IPS-NIHi7 (cell line): ENCODE measurements around the gene UBE2F.
A peak's percentile ranks its signal among the peaks of the same experiment; 100 is the strongest.
"Not testable (repeated sequence)": the region's sequence is repeated elsewhere in the genome, so short reads cannot be mapped to it uniquely, and the experiment has no call there.

Experiments
- DNase-seq: peaks from one replicate; pipeline ENCODE4 v3.0.0; 2012; ENCODE audit warnings: mixed read lengths; ENCODE audit errors: extremely low spot score

UBE2F gene

DNA sequence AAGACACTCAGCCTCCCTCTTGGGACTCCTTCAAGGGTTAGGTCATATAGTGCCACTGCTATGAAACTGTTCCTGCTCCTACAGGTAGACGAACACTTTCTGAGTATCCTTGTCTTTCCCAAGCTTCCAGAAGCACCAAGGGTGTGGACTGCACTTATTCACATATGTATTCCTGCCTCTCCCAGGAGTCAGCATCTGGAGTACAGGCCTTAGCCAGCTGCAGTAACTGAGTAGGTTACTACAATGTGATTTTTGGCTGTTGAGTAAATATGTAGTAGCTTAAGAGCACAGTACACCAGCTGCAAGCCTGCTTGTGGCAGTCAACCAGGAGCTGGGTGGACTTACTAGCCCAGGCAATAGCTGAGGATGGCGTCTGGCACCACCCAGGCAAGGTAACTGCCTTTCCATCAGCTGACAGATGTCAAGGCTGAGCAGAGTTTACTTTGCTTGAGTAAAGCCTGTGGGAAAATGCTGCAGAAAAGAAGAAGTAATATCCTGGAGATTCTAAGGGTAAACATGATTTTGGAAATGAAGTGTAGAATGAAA, 80.0 kb downstream of the UBE2F start:
- no peak for DNase-seq

DNA sequence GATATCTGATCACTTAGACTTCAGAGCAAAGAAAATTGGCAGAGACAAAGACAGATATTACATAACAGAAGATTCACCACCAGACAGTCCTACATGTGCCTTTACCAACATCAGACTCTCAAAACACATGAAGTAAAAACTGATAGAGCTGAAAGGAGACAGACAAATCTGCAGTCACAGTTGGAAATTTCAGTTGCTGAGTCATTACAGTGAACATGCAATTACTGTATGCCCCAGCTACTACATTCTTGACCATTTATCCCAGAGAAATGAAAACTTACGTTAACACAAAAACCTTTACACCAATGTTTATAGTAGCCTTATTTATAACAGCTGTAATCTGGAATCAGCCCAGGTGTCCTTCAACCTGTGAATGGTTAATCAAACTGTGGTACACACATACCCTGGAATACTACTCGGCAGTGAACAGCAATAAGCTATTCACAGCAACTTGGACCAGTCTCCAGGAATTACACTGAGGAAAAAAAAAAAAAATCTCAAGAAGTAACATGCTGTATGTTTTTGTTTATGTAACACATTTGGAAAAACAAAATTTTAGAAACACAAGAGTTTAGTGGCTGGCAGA, 86.5 kb downstream of the UBE2F start:
- no peak for DNase-seq

DNA sequence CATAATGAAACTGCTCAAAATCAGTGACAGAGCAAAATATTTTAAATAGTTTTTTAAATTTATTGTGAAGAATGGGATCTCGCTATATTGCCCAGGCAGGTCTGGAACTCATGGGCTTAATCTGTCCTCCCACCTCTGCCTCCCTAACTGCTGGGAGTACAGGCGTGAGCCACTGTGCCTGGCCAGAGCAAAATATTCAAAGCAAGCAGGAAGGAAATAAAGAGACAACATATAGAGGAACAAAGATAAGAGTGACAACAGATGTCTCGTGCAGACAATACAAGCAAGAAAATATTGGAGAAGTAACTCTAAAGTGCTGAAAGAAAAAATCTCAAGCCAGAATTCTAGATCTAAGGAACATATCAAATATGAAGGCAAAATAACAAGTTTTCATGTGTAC, 89.0 kb downstream of the UBE2F start:
- DNase-seq = no peak

DNA sequence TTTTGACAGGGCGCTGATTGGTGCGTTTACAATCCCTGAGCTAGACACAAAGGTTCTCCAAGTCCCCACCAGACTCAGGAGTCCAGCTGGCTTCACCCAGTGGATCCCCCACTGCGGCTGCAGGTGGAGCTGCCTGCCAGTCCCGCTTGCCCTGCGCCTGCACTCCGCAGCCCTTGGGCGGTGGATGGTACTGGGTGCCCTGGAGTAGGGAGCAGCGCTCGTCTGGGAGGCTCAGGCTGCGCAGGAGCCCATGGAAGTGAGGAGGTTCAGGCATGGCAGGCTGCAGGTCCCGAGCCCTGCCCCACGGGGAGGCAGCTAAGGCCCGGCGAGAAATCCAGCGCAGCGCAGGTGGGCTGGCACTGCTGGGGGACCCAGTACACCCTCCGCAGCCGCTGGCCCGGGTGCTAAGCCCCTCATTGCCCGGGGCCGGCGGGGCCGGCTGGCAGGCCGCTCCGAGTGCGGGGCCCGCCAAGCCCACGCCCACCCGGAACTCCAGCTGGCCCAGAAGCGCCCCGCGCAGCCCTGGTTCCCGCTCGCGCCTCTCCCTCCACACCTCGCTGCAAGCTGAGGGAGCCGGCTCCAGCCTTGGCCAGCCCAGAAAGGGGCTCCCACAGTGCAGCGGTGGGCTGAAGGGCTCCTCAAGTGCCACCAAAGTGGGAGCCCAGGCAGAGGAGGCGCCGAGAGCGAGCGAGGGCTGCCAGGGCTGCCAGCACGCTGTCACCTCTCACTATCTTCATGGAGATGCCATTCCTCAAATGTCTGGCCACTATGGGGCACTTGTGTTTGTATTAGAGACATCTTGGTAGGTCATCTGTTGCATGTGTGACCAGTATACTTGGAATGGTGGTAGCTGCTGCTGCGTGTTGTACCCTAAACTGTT, 91.1 kb downstream of the UBE2F start:
- DNase-seq = not testable (repeated sequence)

DNA sequence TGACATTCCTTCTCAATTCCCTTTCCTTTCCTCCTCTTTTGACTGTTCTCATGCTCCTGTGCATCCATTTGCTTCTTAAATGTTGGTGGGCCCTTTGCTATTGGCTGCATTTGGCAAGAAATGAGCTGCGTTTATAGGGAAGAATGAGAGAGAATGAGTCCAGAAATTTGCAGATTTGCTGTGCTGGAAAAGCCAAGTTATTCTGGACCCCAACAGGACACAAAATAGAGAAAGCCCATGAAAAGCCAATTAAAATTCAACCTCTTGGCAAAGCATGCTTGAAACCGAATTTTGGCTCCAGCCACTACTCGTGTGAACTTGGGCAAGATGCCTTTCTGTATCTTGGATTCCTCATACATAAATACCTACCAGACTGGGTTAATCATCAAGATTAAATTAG, 92.7 kb downstream of the UBE2F start:
- DNase-seq = no peak

DNA sequence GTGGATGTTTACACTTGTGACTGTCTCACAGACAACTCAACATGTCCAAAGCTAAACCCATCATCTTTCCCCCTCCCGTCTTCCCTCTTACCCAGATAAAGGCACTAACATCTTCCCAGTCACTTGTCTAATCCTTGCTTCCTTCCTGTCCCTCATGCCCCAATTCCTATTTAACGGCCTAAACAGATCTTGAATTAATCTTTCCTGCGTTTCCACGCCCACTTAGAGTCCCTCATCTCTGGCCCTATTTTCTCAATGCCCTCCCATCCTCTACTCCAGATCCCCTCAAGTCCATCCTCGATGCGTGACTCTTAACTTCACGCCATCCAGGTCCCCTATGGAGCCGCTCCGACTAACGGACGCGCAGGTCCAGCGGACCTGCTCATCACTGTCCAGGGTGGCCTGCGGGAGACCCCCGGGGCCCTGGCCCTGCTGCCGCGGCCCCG, 93.3 kb downstream of the UBE2F start:
- DNase-seq = no peak

DNA sequence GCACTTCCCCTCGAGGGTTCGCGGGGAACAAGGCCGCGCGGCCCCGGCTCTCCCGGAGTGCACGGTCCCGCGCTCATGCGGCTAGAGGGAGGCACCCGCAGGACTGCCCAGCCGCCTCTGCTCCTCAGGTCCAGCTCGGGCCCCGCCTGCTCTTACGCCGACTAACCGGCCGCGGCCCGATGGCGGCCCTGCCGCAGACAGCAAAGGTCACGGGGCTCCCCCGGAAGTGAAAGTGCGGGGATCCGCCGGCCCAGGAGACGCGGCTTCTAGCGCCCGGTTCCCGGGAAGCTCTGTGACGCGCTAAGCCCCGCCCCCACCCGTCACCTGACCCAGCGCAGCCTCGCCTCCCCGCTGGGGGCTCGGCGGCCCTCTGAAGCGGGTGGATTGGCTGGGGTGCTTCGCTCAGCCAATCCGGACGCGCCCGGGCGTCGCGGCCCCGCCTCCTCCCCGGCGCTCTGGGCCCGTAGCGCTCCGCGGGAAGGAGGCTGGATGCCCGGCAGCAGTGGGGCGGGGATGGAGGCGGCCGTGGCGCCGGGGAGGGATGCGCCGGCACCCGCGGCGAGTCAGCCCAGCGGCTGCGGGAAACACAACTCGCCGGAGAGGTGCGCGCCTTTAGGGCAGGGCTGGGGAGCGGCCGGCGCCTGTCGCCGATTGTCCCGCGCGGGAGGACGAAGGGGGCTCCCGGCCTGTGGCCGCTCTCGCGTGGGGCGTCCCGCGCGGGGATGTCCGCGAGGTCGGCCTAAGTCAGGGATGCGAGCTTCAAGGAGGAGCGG, 93.9 kb downstream of the UBE2F start, which contains the start of gene SCLY:
Gene SCLY, plus strand, starts transcription at position 460 of the 773 bp plus-strand sequence. Its CDS starts 54 bp downstream, at position 514.
- DNase-seq = peak; percentile 100

DNA sequence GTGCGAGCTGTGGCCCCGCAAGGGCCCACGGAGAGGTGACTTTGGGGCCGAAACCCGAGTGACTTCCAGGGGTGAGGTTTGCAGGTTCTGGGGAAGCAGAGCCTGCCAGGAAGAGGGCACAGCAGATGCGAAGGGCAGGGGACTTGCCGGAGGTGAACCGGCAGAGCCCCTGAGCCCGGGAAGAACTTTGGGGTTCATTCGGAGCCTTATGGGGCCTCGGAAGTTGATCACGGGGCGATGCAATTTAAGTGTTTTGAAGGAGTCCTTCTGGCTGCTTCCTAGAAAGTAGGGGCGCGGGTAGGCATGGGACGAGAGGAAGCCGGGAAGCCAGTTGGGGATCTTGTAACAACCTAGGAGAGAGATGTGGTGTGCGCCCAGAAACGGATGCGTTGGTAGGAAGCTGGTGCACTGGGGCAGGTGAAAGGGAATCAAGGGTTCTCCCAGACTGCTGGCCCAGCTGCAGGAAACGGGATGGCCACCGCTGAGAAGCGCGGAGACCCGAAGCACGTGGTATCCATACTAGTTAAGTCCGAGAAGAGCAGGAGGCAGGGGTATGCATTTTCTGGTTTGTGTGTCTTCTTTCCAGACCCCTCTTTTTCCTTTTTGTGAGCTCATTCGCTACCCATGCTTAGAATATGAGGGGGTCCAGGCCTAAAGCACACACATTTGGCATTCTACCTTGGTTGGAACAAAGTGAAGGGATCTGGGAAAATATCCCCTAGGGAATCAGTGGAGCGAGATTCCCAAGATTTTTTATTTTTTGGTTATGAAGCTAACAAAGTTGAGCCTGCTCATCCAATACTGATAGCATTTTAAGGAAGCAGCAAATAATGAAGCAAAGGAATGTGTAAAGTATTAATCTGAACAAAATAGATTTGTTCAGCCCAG, 94.7 kb downstream of the UBE2F start:
- DNase-seq = peak; percentile 67

DNA sequence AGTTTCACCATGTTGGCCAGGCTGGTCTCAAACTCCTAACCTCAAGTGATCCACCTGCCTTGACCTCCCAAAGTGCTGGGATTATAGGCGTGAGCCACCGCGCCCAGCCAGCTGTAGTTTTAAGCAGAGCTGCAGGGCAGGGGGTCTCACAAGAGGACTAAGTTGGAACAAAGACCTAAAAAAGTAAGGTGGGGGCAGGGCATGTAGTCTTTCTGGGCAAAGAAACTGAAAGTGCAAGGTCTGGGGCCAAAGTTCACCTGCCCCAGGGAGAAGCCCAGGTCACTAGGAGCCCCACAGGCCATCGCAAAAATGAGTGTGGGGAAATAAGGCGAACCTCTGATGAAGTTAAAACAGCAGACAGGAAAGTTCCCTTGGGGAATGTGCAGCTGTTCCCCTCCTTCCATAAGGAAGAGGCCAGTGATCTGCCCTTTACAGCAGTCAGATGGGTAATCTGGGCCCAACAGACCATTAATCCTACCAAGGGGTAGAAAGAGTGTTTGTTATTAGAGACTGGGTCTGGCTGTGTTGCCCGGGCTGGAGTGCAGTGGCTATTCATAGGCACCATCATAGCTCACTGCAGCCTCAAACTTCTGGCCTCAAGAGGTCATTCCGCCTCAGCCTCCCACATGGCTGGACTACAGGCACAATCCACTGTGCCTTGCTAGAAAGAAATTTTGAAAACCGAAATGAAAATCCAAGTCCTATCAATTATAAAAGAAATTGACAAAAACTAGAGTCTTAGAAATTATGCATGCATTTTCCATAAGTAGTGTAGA, 96.8 kb downstream of the UBE2F start:
- DNase-seq = no peak

DNA sequence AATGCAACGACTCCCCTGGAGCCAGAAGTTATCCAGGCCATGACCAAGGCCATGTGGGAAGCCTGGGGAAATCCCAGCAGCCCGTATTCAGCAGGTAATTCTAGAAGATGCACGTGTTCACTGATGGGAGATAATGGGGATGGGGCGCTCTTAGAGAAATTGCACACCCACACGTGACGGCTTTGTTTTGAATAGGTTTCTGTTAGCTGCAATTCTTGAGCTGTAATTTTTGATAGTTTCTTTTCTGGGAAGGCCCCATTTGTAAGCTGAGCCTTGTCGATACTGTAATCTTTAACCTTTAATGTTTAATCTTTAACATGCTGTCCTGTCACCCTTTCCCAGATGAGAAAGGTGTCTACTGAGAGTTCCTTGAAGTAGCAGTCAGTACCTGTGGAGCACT, 97.6 kb downstream of the UBE2F start:
- no peak for DNase-seq

DNA sequence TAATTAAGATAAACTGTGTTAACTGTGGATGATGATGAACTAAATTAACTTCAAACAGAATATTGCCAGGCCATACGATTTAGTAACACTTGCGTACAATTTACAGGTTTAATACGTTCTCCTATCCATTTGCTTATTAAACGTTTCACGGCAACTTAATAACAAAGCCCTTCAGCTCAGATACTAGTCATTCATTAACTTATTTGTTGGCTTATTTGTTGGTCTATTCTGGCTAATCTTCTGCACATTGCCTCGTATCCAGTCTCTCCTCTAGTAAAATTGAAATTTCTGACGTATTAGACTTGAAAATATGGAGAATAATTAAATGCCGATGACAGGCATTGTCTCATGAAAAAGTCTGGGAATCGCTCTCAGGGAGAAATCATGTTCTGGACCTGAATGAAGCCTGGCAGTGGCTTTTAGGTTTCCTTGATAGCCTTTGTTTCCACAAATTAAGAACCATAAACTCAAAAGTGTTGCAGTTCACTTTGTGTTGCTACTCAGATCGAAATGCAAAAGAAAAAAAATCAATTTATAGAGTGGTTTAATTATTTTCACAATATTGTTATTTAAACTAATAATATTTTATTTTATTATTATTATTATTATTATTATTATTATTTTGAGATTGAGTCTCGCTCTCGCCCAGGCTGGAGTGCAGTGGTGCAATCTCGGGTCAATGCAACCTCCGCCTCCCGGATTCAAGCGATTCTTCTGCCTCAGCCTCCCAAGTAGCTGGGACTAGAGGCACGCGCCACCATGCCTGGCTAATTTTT, 98.4 kb downstream of the UBE2F start:
- DNase-seq = no peak

DNA sequence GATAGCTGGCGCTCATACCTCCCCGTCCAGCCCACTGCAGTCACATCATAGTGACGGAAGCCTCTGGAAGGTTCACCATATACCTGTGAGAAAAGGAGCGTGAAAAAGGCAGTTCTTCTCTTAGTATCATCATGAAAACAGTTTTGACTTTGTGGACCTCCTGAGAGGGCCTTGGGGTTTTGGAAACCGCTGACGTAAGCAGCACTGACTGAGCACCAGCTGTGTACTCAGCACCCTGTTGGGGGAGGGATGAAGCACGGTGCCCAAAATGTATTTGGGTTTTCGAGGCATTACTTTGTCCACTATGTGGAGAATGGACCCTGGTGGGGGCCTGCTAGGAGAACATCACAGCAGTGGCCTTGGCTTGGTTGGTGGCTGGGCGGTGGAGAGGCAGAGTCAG, 99.4 kb downstream of the UBE2F start:
- no peak for DNase-seq

DNA sequence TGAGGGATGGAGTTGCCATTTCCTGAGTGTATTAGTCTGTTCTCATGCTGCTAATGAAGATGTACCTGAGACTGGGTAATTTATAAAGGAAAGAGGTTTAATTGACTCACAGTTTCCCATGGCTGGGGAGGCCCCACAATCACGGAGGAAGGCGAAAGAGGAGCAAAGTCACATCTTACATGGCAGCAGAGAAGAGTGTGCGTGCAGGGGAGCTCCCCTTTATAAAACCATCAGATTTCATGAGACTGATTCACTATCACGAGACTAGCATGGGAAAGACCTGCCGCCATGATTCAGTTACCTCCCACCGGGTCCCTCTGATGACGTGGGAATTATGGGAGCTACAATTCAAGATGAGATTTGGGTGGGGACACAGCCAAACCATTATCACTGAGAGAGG, 99.9 kb downstream of the UBE2F start:
- DNase-seq = not testable (repeated sequence)

DNA sequence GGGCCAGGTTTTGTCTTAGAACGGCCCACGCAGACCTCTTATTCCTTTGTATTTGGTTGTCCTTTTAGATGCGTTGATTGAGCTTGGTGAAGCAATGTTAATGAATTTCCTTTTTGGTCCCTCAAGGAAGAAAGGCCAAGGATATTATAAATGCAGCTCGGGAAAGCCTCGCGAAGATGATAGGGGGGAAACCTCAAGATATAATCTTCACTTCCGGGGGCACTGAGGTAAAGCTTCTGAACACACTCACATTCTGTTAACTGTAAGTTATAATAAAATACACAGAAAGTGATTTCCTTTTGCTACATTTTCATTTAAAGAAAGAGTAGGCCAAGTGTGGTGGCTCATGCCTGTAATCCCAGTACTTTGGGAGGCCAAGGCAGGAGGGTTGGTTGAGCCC, 101.1 kb downstream of the UBE2F start:
- DNase-seq = no peak

DNA sequence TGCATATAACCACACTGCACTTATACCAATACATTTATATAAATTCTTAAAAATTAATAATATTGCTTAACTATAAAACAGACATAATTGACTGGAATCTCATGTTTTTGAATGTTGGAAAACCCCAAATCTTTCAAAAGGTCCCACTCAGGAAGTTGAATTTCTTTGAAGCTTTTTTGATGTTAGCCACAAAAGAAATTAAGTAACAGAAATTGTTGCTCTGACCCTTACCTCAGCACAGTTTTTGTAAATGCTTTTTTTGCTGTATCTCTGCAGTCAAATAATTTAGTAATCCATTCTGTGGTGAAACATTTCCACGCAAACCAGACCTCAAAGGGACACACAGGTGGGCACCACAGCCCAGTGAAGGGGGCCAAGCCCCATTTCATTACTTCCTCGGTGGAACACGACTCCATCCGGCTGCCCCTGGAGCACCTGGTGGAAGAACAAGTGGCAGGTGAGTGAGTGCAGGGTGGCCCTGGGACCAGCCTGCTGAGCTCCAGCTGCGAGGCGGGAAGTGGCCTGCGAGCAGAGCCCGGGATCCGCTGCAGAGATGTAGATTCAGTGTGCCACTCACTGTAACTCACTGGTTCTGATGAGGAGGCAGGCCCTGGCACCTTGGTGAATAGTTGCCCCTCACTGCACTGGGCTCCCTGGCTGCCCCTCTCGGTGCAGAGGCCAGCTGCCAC, 102.4 kb downstream of the UBE2F start:
- no peak for DNase-seq

DNA sequence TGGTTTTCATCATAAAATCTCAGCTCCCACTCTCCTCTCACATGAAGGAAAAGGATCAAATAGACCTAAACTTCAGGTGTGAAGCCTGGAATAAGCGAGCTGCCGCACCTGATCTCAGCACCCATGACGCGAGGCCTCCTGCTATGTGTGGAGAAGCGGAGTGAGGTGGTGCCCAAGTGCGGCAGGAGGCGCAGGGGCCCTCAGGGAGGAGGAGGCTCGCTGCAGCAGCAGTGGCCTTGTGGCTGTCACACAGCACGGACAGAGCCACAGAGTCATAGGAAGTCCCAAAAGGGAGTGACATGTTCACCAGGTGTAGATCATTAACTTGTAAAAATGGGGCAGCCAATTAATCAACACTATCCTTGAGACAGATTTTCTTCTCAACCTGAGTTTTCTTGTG, 103.1 kb downstream of the UBE2F start:
- DNase-seq = no peak

DNA sequence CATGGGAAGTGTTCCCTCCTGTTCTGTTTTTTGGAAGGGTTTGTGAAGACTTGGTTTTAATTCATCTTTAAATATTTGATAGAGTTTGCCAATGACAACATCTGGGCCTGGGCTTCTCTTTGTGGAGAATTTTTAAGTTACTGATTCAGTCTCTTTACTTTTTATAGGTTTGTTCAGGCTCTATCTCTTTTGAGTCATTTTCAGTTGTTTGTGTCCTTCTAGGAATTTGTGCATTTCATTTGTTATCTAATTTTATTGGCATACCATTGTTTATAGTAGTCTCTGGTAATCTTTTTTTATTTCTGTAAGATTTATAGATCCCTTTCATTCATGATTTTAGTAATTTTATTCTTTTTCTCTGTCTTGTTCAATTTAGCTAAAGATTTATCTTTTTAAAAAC, 108.6 kb downstream of the UBE2F start:
- no peak for DNase-seq

DNA sequence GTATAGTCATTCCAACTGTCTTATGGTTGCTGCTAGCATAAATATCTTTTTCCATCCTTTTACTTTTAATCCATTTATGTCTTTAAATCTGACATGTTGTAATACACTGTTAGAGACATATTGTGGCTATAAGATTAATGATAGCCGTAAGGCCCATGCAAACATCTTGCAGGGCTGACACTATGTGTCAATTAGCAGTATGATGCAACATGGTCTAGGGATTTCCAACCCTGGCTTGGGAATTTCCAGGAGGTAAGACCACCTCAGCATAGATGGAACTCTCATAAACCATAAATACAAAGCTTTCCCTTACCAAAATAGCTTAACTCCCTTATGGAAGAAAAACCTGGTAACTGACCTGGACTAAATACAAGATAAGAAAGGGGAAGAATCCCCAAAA, 110.5 kb downstream of the UBE2F start:
- DNase-seq = no peak

DNA sequence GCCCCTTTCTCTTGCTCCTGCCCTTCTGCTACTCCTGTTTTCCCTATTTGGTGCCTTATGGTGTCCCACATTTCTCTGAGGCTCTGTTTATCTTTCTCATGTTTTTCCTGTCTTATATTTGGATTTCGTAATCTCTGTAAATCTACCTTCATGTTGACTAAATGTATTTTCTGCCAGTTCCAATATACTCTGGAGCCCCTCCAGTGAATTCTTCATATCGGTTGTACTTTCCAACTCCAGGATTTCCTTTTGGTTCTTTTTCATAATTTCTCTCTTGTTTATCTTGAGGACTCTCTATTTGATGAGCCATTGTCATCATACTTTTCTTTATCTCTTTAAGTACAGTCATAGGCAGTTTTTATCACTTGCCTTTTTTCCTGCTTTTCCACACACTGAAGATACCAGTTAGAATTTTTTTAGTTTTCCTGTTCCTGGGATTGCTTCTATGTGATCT, 113.1 kb downstream of the UBE2F start:
- DNase-seq = no peak
